GM18873 (cell line): ENCODE measurements around the gene ADCY3.

ENCODE experiments used
- ATAC-seq: cut with Tn5 transposase; IDR thresholded peaks from one replicate; pipeline ENCODE4 v1.9.1; 2021; ENCODE audit warnings: mild to moderate bottlenecking, moderate library complexity, moderate number of reproducible peaks; ENCODE audit not compliant: unreplicated experiment, low FRiP score

ADCY3 gene

DNA sequence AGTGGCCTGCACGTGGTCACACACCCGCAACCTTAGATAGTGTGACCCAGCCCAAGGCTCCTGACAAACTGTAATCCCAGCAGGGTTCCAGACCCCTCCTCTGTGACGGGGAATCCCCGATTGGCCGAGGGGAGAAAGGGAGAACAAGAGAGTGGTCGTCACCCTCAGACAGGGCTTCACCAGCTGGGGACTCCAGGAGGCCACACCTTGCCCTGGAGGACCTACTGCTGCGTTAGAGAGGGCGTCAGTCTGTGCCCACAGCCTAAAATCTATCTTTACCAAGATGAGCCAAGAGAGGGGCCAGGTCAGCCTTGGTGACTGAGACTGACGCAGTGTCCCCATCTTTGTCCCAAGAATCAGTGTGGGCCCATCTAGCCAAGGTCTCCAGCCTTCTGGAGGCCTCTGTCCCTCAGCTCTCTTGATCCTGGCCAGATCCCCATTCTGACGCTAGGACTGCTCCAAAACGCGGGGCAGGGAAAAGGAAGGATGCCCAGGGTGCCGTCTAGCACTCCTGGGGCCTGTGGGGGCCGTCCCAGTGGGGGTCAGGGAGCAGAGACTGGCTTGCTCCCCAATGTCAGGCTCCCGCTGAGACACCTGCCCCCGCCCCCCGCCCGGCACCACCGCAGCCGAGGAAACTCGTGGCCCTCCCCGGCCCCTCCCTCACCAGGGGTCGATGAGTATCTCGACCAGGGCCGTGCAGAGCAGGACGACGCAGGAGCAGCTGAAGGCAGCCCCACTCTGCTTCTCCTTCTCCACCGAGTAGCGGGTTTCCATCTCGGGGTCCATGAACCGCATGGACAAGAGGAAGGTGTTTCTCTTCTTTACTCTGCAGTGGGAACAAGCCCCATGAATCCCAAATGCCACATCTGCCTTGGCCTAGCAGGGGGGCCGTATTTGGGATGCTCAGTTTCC is 86.0 kb downstream of the ADCY3 start:
- ATAC-seq: no peak

GRCh38 chr2:24832931-24833701 is 86.9 kb downstream of the ADCY3 start:
- ATAC-seq: no peak

DNA sequence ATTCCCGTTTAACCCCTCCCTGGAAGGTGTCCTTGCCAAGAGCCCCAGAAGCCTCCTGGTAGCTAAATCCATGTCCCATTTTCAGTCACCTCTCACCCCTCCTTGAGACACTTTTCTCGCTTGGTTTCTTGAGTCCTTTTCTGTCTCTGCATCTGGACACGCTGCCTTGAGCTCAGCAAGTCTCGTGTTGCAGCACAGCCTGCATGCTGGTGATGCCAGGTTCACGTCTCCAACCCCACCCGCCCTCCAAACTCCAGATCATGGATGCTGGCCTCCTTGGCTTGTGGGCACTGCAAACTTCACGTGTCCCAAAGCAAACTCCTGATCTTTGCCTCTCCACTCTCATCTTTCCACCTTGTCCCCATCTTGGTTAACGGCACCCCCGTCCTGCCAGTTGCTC is 87.5 kb downstream of the ADCY3 start:
- ATAC-seq: no peak

DNA sequence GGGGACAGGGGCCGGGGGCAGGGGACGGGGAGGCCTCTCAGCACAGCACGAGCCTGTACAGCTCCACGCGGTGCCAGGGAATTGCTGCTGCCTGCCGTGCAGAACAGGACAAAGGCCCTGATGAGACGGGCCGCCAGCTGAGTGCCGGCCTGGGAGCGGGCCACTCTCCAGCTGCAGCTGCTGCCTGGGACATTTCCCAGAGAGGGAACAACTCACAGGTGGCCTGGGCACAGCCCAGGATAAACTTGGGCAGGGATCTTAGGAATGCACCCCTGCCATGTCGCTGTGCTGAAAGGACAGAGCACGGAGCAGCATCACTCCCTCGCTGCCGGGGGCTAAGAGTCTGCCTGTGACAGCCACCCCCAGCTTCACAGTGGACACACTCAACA is 88.0 kb downstream of the ADCY3 start:
- ATAC-seq: no peak

DNA sequence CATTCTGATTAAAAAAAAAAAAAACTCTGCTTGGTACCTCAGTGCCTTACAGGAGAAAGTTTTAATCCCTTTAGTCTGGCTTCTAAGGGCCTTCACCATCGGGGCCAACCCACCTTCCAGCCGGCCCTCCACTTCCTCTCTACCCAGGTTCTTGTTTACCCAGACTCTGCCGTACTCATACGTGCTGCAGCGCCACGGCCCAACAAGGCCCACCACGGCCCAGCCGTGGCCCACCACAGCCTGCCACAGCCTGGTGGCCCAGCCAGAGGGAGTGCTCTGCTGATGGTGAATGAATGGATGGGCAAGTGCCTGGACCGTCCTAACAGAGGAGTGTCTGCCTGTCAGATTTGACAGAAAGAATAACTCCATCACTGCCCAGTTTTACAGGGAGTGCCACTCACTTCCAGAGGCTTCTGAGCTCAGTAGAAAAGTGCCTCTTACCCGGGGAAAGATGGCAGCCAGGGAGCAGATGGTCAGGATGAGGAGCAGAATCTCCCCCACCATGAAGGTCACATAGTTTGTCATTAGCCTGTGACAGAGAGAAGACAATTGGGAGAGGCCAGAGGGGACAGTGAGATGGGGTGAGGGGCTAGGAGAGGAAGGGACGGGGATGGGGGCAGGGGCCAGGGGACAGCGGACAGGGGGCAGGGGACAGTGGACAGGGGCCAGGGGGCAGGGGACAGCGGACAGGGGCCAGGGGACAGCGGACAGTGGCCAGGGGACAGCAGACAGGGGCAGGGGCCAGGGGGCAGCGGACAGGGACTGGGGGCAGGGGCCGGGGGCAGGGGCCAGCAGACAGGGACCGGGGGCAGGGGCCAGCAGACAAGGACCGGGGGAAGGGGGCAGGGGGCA is 88.6 kb downstream of the ADCY3 start:
- no peak for ATAC-seq

GRCh38 chr2:24830786-24831185 is 89.3 kb downstream of the ADCY3 start:
- no peak for ATAC-seq

- ATAC-seq: no peak
Observed at GRCh38 chr2:24830351-24830750, 89.7 kb downstream of the ADCY3 start.

DNA sequence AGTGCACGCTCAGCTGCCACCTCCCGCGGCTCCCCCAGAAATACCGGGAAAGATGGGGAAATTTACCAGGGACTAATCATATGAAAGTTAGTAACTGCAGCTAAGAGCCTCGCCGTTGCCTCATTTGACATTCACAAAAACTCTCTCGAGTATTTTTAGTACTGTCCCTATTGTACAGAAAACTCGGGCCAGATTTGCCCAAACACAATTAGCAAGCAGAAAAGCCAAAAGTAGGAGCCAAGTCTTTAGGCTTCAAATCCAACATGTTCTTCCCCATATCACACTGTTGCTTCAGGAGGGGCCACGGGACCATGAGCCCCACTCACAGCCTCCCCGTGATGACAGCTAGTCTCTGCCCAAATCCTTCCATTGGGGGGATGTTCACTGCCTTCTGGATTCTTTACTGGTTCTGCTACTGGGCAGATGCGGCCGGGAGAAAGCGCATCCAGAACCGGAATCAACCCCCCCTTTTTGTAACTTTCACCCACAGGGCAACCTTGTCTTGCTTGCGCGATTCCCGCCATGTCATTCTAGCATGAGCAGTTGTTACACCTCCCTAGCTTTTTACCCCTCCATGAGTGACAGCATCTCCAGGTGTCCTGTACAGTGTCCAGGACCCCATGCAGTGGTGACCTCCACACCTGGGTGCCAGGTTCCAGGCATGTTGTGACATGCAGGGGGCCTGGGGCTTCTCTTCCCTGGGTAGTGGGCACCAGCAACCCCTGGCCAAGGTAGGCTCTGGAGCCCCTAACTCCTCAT is 91.6 kb downstream of the ADCY3 start:
- ATAC-seq: no peak

DNA sequence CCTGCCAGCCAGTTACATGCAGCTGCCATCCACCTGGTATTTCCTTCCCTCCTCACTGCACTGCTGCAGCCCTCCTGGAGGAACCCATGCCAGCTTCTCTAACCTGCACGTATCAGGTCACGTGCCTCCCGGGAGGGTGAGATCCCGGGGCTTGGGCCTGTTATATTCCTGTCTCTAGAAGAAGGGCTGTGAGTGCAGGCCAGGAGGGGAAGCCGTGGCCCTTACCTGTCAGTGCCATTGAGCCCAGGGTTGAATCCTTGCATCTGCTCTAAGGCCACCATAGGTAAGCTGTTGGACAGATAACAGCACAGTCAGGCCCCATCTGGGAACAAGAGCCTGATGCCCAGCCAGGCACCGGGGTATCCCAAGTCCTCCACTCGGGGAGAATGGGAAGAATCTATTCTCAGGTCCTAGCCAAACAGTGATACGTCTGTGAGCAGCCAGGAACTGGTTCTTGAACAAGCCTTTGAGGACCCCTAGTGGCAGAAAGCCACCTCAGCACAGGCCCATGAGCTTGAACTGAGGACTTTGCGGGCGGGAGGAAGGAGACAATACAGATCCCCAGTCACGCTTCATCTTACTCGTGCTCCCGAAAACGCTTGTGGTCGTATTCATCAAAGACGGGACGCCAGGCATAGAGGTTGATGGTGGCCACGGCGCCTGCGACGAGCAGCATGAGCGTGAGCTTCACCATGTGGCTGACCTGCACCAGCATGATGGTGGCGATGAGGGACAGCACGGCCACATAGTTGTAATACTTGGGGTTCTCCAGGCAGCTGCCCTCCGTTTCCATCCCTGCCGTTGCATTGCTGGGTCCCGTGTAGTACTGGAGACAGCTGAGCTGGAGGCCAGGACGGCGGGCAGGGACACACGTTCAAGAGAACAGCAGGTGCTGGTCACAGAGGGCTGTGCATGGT is 92.5 kb downstream of the ADCY3 start:
- ATAC-seq: no peak

DNA sequence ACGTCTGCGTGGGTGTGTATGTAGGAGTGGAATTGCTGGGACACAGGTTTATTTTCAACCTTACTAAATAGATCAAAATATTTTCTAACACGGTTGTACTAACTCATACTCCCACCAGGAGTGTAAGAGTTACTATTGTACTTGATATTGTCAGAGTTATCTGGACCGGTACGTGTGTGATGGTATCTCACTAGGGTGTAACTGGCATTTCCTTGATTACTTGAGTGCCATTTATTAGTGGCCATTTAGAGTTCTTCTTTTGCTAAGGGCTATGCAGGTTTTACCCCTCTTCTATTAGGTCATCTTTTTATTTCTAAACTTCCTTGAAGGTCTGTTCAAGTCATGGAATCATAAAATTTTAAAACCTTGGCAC is 93.3 kb downstream of the ADCY3 start:
- no peak for ATAC-seq

DNA sequence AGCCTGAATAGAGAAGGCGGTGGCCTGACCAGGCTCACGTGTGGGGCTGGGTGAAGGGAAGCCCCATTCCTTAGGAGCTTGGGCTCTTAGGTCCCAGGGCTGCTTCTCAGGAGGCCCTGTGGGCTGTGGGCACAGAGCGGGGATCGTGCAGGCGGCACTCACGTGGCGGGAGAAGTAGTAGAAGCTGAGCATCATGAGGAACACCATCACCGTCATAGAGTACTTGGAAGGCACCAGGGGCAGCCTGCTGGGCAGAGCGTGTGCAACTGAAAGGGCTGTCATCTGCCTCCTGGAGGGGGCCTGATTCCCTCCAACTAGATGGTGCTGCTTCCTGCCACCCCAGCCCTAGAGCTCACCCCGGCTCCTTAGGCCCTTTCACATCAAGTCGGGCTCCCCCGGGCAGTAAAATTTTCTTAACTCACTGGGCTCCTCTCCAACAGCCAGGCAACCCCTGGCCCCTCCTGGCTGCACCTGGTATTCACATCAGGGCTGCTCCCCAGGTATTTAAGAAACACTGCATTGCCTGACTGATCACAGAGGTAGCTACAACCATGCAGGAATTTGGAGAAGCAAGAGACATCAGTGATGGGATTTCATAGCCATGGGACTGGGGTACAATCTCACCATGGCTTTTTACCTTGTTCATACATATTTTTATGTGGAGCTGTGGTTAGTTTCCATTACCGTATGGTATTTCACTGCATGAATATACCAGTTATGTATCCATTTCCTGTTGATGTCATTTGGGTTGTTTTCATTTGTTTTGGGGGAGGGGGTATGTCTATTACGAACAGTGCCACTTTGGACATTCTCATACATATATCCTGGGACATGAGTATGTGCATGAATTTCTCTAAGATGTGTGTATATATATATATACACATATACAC is 93.9 kb downstream of the ADCY3 start:
- ATAC-seq: no peak

DNA sequence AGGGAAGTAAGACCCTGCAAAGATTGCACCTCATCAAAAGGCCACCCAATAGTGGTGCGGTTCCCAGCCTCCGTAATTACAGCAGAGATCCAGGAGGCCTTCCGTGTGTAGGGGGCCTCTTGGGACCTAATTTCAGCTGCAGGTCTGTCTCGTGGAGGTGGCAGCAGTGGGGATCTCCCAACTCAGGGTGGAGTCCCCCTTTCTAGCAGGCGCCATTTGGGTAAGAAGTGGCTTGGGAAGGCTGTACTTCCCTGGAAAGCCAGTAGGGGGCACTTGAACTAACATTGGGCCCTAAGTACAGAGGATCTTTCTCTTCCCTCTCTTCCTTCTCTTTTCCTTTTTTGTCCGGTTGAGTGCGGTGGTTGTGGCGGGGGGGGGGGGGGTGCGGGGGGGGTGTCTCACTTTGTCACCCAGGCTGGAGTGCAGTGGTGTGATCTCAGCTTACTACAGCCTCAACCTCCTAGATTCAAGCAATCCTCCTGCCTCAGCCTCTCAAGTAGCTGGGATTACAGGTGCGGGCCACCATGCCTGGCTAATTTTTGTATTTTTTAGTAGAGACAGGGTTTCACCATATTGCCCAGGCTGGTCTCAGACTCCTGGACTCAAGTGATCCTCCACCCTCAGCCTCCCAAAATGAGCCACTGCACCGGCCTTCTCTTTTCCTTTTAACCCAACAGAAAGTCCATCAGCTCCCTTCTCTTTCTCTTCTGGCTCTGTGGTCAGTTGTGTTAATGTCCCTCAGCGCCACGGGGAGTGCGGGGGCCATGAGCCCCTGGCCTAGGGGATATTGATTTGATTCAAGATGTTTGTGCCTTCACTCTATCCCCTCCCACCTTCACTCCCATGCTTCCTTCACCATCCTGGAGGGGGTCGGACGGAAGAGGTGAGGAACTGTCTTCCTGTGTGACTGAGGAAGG is 94.8 kb downstream of the ADCY3 start:
- ATAC-seq: no peak

DNA sequence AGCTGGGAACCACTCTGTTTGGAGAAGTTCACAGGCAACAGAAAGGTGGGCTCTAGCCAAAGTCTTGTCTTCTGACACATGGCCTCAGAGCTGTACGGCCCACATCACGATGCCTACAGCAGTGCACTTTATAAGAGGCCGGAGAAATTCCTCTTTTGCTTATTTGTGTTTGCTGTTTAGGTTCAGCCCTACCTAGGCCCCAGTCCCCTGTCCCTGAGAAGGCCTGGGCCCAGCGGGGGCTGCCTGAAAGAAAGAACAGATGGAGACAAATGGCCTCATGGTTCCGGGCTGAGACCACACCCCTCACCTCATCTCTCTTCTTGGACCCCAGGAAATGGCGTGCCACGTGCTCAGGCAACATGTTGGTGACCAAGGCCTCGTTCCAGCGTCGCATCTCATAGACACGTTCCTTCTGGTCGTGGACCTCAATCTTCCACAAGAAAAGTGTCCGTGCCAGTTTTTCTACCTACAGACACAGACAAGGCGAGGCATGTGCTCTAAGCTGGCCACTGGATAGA is 95.9 kb downstream of the ADCY3 start:
- no peak for ATAC-seq

- no peak for ATAC-seq
Observed at GRCh38 chr2:24822049-24822706, 97.9 kb downstream of the ADCY3 start.

DNA sequence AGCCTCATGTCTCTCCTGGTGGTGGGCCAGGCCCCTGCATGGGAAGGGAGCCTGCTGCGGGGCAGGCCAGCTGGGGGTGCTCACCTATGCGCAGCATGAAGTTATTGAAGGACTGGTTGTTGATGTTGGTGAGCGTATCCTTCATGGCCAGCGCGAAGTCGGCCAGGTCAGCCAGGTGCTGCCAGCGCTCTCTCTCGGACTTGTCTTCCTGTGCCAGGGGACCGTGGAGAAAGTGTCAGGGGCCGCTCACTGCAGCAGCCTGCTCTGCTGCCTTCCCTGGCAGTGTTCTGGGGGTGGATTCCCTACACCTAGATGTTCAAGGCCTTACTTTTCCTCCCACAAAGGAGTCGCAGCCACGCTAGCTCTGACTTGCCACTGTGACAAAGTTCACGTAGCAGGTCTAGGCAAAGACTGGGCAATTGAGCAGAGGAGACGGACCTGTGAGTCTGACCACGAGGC is 98.6 kb downstream of the ADCY3 start:
- no peak for ATAC-seq
